ENCODE measurements around the gene HHIPL1.

The HHIPL1 gene

DNA sequence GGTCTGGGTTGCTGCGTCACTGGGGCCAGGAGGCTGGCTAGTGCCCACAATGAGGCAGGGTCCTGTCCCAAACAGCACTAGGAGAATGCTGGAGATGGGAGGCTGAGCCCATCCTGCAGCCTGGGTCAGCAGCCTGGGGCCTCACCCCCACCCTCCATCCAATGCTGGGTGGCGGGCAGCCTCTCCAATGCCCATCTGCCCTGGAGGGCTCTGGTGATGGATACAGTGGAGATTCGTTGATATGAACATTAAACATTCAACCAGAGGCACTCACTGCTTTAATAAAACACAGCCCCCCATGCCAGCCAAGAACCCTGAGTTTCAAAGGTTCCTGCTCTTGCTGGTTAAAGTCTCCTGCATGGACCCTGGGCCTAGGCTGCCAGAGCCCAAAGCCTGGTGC lies 19.5 kb upstream of the HHIPL1 start:
- peaks cover 4% of the 10 kb centered on the region for H3K27me3 ChIP-seq (ENCODE audit: insufficient read depth, poor library complexity, severe bottlenecking)
- H3K27ac ChIP-seq (replicated peaks) = no peak overlapping the region
- no peak for DNase-seq (ENCODE audit: low read depth in 1 of 2, low spot score in 1 of 2)
- TF ChIP-seq POLR2AphosphoS5 (IDR thresholded peaks at IDR 0.05; ENCODE audit: low read depth) (no peak), GABPA (IDR thresholded peaks at IDR 0.05; ENCODE audit: low read depth) (no peak), SPI1 (IDR thresholded peaks at IDR 0.05; ENCODE audit: borderline replicate concordance, low read depth) (no peak), REST (IDR thresholded peaks at IDR 0.05; ENCODE audit: insufficient replicate concordance, low read depth) (no peak)
- TF ChIP-seq, protein P1, sequence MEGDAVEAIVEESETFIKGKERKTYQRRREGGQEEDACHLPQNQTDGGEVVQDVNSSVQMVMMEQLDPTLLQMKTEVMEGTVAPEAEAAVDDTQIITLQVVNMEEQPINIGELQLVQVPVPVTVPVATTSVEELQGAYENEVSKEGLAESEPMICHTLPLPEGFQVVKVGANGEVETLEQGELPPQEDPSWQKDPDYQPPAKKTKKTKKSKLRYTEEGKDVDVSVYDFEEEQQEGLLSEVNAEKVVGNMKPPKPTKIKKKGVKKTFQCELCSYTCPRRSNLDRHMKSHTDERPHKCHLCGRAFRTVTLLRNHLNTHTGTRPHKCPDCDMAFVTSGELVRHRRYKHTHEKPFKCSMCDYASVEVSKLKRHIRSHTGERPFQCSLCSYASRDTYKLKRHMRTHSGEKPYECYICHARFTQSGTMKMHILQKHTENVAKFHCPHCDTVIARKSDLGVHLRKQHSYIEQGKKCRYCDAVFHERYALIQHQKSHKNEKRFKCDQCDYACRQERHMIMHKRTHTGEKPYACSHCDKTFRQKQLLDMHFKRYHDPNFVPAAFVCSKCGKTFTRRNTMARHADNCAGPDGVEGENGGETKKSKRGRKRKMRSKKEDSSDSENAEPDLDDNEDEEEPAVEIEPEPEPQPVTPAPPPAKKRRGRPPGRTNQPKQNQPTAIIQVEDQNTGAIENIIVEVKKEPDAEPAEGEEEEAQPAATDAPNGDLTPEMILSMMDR (IDR thresholded peaks at IDR 0.05; ENCODE audit: insufficient read depth, low read length) = no peak
- no peak overlapping the region for H3K4me3 ChIP-seq (replicated peaks; ENCODE audit: insufficient read depth, low read length)

- Histone ChIP-seq H3K27ac (replicated peaks) (no peak overlapping the region), H3K4me3 (replicated peaks; ENCODE audit: insufficient read depth, low read length) (no peak overlapping the region), H3K27me3 (ENCODE audit: insufficient read depth, poor library complexity, severe bottlenecking) (no peaks in the 10 kb centered on the region)
- no peak for DNase-seq (ENCODE audit: low read depth in 1 of 2, low spot score in 1 of 2)
- TF ChIP-seq REST (IDR thresholded peaks at IDR 0.05; ENCODE audit: insufficient replicate concordance, low read depth) (no peak), GABPA (IDR thresholded peaks at IDR 0.05; ENCODE audit: low read depth) (no peak), SPI1 (IDR thresholded peaks at IDR 0.05; ENCODE audit: borderline replicate concordance, low read depth) (no peak), POLR2AphosphoS5 (IDR thresholded peaks at IDR 0.05; ENCODE audit: low read depth) (no peak)
- TF ChIP-seq, protein P1 (IDR thresholded peaks at IDR 0.05; ENCODE audit: insufficient read depth, low read length) = no peak
These were observed 18.8 kb upstream of the HHIPL1 start for GRCh38 chr14:99626041-99626648.

DNA sequence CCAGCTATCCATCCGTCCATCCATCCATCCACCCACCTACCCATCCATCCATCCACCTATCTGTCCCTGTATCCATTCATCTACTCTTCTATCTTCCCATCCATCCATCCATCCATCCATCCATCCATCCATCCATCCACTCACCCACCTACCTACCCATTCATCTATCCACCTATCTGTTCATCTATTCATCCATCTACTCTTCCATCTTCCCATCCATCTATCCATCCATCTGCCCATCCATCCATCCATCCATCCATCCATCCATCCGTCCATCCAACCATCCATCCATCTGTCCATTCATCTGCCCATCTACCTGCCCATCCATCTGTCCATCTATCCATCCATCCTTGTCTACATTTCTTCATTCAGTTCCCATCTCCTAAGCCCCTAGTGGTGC lies 17.8 kb upstream of the HHIPL1 start:
- TF ChIP-seq, protein P1 (IDR thresholded peaks at IDR 0.05; ENCODE audit: insufficient read depth, low read length) = no peak
- TF ChIP-seq SPI1 (IDR thresholded peaks at IDR 0.05; ENCODE audit: borderline replicate concordance, low read depth) (no peak), REST (IDR thresholded peaks at IDR 0.05; ENCODE audit: insufficient replicate concordance, low read depth) (no peak), GABPA (IDR thresholded peaks at IDR 0.05; ENCODE audit: low read depth) (no peak), POLR2AphosphoS5 (IDR thresholded peaks at IDR 0.05; ENCODE audit: low read depth) (no peak)
- no peaks in the 10 kb centered on the region for H3K27me3 ChIP-seq (ENCODE audit: insufficient read depth, poor library complexity, severe bottlenecking)
- no peak overlapping the region for H3K27ac ChIP-seq (replicated peaks)
- DNase-seq (ENCODE audit: low read depth in 1 of 2, low spot score in 1 of 2) = no peak
- H3K4me3 ChIP-seq (replicated peaks; ENCODE audit: insufficient read depth, low read length) = no peak overlapping the region
